HepG2 (cell line): ENCODE results near the gene TRDN.

Experiments
- CTCF ChIP-seq: sonication (generic); formaldehyde crosslinking; IDR thresholded peaks from 2 replicates; pipeline ENCODE4 v1.5.0; 2020; ENCODE audit warnings: mild to moderate bottlenecking, missing genetic modification reagents, moderate library complexity
- GLI4 ChIP-seq: sonication (generic); formaldehyde crosslinking; IDR thresholded peaks from 2 replicates; pipeline ENCODE4 v1.5.1; 2020; ENCODE audit warnings: missing genetic modification reagents, mild to moderate bottlenecking, moderate library complexity, borderline replicate concordance
- RAD21 ChIP-seq: fragments of 450-650 bp; formaldehyde crosslinking; IDR thresholded peaks from 2 replicates; pipeline ENCODE4 v1.5.0; 2020; ENCODE audit warnings: mild to moderate bottlenecking
- TFDP1 ChIP-seq: IDR thresholded peaks from 2 replicates; pipeline ENCODE4 v1.6.1; 2016; ENCODE audit warnings: missing compliant biosample characterization, missing genetic modification reagents, borderline replicate concordance
- ZIK1 ChIP-seq: sonication (generic); formaldehyde crosslinking; IDR thresholded peaks from 2 replicates; pipeline ENCODE4 v1.5.0; 2020; ENCODE audit warnings: mild to moderate bottlenecking, low read depth, missing genetic modification reagents, borderline replicate concordance
- ZNF224 ChIP-seq: sonication (generic); formaldehyde crosslinking; IDR thresholded peaks from 2 replicates; pipeline ENCODE4 v1.5.0; 2020; ENCODE audit warnings: mild to moderate bottlenecking, missing genetic modification reagents

- TF ChIP-seq CTCF (CRISPR knock-in tag) (no peak), ZNF224 (CRISPR knock-in tag) (no peak), TFDP1 (no peak), RAD21 (CRISPR knock-in tag) (no peak), ZIK1 (CRISPR knock-in tag) (no peak), GLI4 (no peak)
Observed at GRCh38 chr6:123203928-123204327, 432.8 kb downstream of the TRDN start.
